Measurements from ENCODE around the gene SDC3. TPM values are rescaled to one million over a fixed set of nuclear protein-coding genes. Genes with fewer than 3 reads are reported as not detected.

Gene SDC3
- total RNA-seq, 1 donor from 2014 or later, result 36.4 TPM

- no peaks in the 10 kb centered on the region for H3K36me3 ChIP-seq (ENCODE audit: control insufficient read depth, insufficient read depth, low read length)
- DNase-seq (ENCODE audit: low read depth), result no peak
- H3K4me3 ChIP-seq (ENCODE audit: low read depth, low read length), result no peak overlapping the region
- no peaks in the 10 kb centered on the region for H3K27me3 ChIP-seq (ENCODE audit: control insufficient read depth, insufficient read depth, low read length)
- no peak for TF ChIP-seq CTCF (IDR thresholded peaks at IDR 0.05; ENCODE audit: insufficient read depth, low read length, poor library complexity, severe bottlenecking)
Observed at GRCh38 chr1:30914931-30915330, 6.4 kb upstream of the SDC3 start.

- Histone ChIP-seq H3K36me3 (ENCODE audit: control insufficient read depth, insufficient read depth, low read length) (no peaks in the 10 kb centered on the region), H3K4me3 (ENCODE audit: low read depth, low read length) (no peak overlapping the region), H3K27me3 (ENCODE audit: control insufficient read depth, insufficient read depth, low read length) (no peaks in the 10 kb centered on the region)
- no peak for TF ChIP-seq CTCF (IDR thresholded peaks at IDR 0.05; ENCODE audit: insufficient read depth, low read length, poor library complexity, severe bottlenecking)
- no peak for DNase-seq (ENCODE audit: low read depth)
Observed at GRCh38 chr1:30914587-30914922, 6.0 kb upstream of the SDC3 start.

- Histone ChIP-seq H3K4me3 (ENCODE audit: low read depth, low read length) (no peak overlapping the region), H3K36me3 (ENCODE audit: control insufficient read depth, insufficient read depth, low read length) (no peaks in the 10 kb centered on the region), H3K27me3 (ENCODE audit: control insufficient read depth, insufficient read depth, low read length) (no peaks in the 10 kb centered on the region)
- DNase-seq (ENCODE audit: low read depth), result no peak
- TF ChIP-seq CTCF (IDR thresholded peaks at IDR 0.05; ENCODE audit: insufficient read depth, low read length, poor library complexity, severe bottlenecking), result no peak
Observed at GRCh38 chr1:30912913-30913652, 4.5 kb upstream of the SDC3 start.

- TF ChIP-seq CTCF (IDR thresholded peaks at IDR 0.05; ENCODE audit: insufficient read depth, low read length, poor library complexity, severe bottlenecking), result no peak
- DNase-seq (ENCODE audit: low read depth), result no peak
- Histone ChIP-seq H3K4me3 (ENCODE audit: low read depth, low read length) (no peak overlapping the region), H3K36me3 (ENCODE audit: control insufficient read depth, insufficient read depth, low read length) (no peaks in the 10 kb centered on the region), H3K27me3 (ENCODE audit: control insufficient read depth, insufficient read depth, low read length) (no peaks in the 10 kb centered on the region)
Observed at GRCh38 chr1:30912224-30912623, 3.7 kb upstream of the SDC3 start.

GRCh38 chr1:30911059-30911954 is 2.7 kb upstream of the SDC3 start:
- Histone ChIP-seq H3K4me3 (ENCODE audit: low read depth, low read length) (no peak overlapping the region), H3K27me3 (ENCODE audit: control insufficient read depth, insufficient read depth, low read length) (no peaks in the 10 kb centered on the region), H3K36me3 (ENCODE audit: control insufficient read depth, insufficient read depth, low read length) (no peaks in the 10 kb centered on the region)
- peak; percentile 79 for TF ChIP-seq CTCF (IDR thresholded peaks at IDR 0.05; ENCODE audit: insufficient read depth, low read length, poor library complexity, severe bottlenecking)
- peak; percentile 39 for DNase-seq (ENCODE audit: low read depth)

All from kidney epithelial cell (primary cell).